Endometrial microvascular endothelial cells (primary cell): ENCODE results near the gene ZNF554. TPM values are rescaled to one million over a fixed set of nuclear protein-coding genes. Genes with fewer than 3 reads are reported as not detected.

Experiments
- total RNA-seq: library from RNA; depleted of rRNA; stranded (reverse); fragments of >200 nt; gene quantifications from one replicate; pipeline ENCODE4 v1.2.3, GENCODE V29; 2015; ENCODE audit errors: inconsistent ontology term

Gene ZNF554
- total RNA-seq, 1 donor from 2014 or later, result 5.4 TPM

Other genes with a start within 250 kb of the ZNF554 start
- gene GNG7, start 117.2 kb upstream of the ZNF554 start, total RNA-seq, result not detected
- not detected for gene DIRAS1, start 98.5 kb upstream of the ZNF554 start, total RNA-seq
- 41.0 TPM for gene SLC39A3, start 79.9 kb upstream of the ZNF554 start, total RNA-seq
- 101 TPM for gene SGTA, start 36.6 kb upstream of the ZNF554 start, total RNA-seq
- 140 TPM for gene THOP1, start 34.4 kb upstream of the ZNF554 start, total RNA-seq
- 3.2 TPM for gene ZNF555, start 21.6 kb downstream of the ZNF554 start, total RNA-seq
- gene ZNF556, start 47.5 kb downstream of the ZNF554 start, total RNA-seq, result not detected
- 4.6 TPM for gene ZNF57, start 81.1 kb downstream of the ZNF554 start, total RNA-seq
- 2.3 TPM for gene ZNF77, start 125.1 kb downstream of the ZNF554 start, total RNA-seq
- gene TLE6, start 157.7 kb downstream of the ZNF554 start, total RNA-seq, result 0.09 TPM
- 11.3 TPM for gene TLE2, start 209.4 kb downstream of the ZNF554 start, total RNA-seq
- gene TLE5, start 242.6 kb downstream of the ZNF554 start, total RNA-seq, result 246 TPM